K562 (cell line): ENCODE data around the gene CRPPA. TPM values are rescaled to one million over a fixed set of nuclear protein-coding genes. Genes with fewer than 3 reads are reported as not detected.
A peak's percentile ranks its signal among the peaks of the same experiment; 100 is the strongest.

Experiments
- ASH1L ChIP-seq: fragments of 450-650 bp; IDR thresholded peaks from 2 replicates; pipeline ENCODE4 v1.6.1; 2018; ENCODE audit warnings: borderline replicate concordance, mild to moderate bottlenecking, low read depth; ENCODE audit not compliant: partially characterized antibody
- BHLHE40 ChIP-seq: IDR thresholded peaks from 2 replicates; pipeline ENCODE4 v1.6.1; 2011; ENCODE audit warnings: low read length, improper control_type of control experiment
- CBX5 ChIP-seq: IDR thresholded peaks from 2 replicates; pipeline ENCODE4 v1.6.1; 2014; ENCODE audit warnings: low read depth, borderline replicate concordance
- CHD7 ChIP-seq: fragments of 200-600 bp; sonication (generic); IDR thresholded peaks from one replicate; pipeline ENCODE4 v1.6.1; 2012; ENCODE audit warnings: mild to moderate bottlenecking, low read depth, low read length, inconsistent platforms
- KDM4B ChIP-seq, 2 experiments: fragments of 450-650 bp in 1 of 2; sonication (generic) in 1 of 2; IDR thresholded peaks; 2 replicates each; pipeline ENCODE4 v1.6.1; 2016 to 2017; ENCODE audit warnings: borderline replicate concordance in 2 of 2, antibody characterized with exemption in 1 of 2, low read depth in 1 of 2, mild to moderate bottlenecking in 1 of 2
- MBD1 ChIP-seq: fragments of 250-450 bp; sonication (Bioruptor Pico); IDR thresholded peaks from 2 replicates; pipeline ENCODE4 v1.8.0; 2022; ENCODE audit warnings: inconsistent platforms
- RBBP5 ChIP-seq: fragments of 200-600 bp; sonication (generic); IDR thresholded peaks from 2 replicates; pipeline ENCODE4 v1.6.1; 2012; ENCODE audit warnings: borderline replicate concordance, mild to moderate bottlenecking, low read length, control low read depth, inconsistent platforms; ENCODE audit not compliant: insufficient read depth, poor library complexity, severe bottlenecking
- RBM25 ChIP-seq: fragments of 200-400 bp; formaldehyde crosslinking; IDR thresholded peaks from 2 replicates; pipeline ENCODE4 v1.6.1; 2018; ENCODE audit warnings: low read length, low read depth, moderate library complexity; ENCODE audit not compliant: severe bottlenecking
- SMAD4 ChIP-seq: fragments of 250-450 bp; sonication (Bioruptor Pico); conservative IDR thresholded peaks from 2 replicates; pipeline ENCODE4 v1.8.0; 2021; ENCODE audit warnings: inconsistent platforms, mild to moderate bottlenecking, moderate library complexity
- TFE3 ChIP-seq: fragments of 450-650 bp; formaldehyde crosslinking; IDR thresholded peaks from 2 replicates; pipeline ENCODE4 v1.4.0; 2020; ENCODE audit warnings: mild to moderate bottlenecking, mixed read lengths
- polyA plus RNA-seq, 8 experiments: library from polyadenylated mRNA; depleted of rRNA in 4 of 8; stranded (reverse) in 5 of 8; unstranded in 3 of 8; fragments of >200 nt; fragmentation: Nextera tagmentation in 2 of 8; fragmentation: Illumina TruSeq in 1 of 8; extraction: Ambion mirVana in 2 of 8; extraction: Trizol in 1 of 8; gene quantifications; 2 replicates each; pipeline versions ENCODE4 v1.2.1 to v1.2.3, GENCODE V29; 2011 to 2014; ENCODE audit warnings: inconsistent platforms in 1 of 8, missing spikeins in 1 of 8
- total RNA-seq, 7 experiments: library from RNA; depleted of rRNA in 6 of 7; stranded (reverse); fragments of >200 nt in 6 of 7; fragmentation: Illumina TruSeq in 2 of 7; extraction: Trizol in 2 of 7; gene quantifications; 2 replicates each; pipeline versions ENCODE4 v1.2.1 to v1.2.3, GENCODE V29; 2011 to 2021; ENCODE audit warnings: low replicate concordance in 1 of 7

The CRPPA gene
- total and polyA plus RNA-seq, 9 of the 15 experiments (the other 6 are each of a cell fraction or from before 2014, with no cell fraction given), result 3.9 to 14.4 (median 7.8) TPM

GRCh38 chr7:16399916-16400892 lies 21.1 kb downstream of the CRPPA start (continued):
- TF ChIP-seq RBM25 (no peak), TFE3 (CRISPR knock-in tag) (peak; percentile 88), BHLHE40 (peak; percentile 27; the same call in 1 of the 2 replicates), CHD7 (no peak), KDM4B (IDR thresholded peaks at IDR 0.05; ENCODE audit: borderline replicate concordance in 2 of 2, low read depth in 1 of 2) (0 out of 4 replicates have a peak, but pooled peaks of 1 of the 2 experiments have one; percentile 28), RBBP5 (no peak), CBX5 (peak; percentile 66), SMAD4 (CRISPR knock-in tag) (no peak), ASH1L (no peak), MBD1 (CRISPR knock-in tag) (0 out of 2 replicates have a peak, but pooled peaks have one; percentile 48)
